HepG2 (cell line): ENCODE data around the gene RUSC1. TPM values are rescaled to one million over a fixed set of nuclear protein-coding genes. Genes with fewer than 3 reads are reported as not detected.

ENCODE experiments used
- ARHGAP35 ChIP-seq: sonication (generic); formaldehyde crosslinking; IDR thresholded peaks from 2 replicates; pipeline ENCODE4 v1.9.0; 2022; ENCODE audit warnings: mild to moderate bottlenecking, inconsistent platforms, moderate library complexity, missing genetic modification reagents, borderline replicate concordance
- ARNT ChIP-seq: fragments of 450-650 bp; IDR thresholded peaks from 2 replicates; pipeline ENCODE4 v1.6.1; 2017
- ISL2 ChIP-seq: sonication (generic); formaldehyde crosslinking; IDR thresholded peaks from 2 replicates; pipeline ENCODE4 v1.5.0; 2020; ENCODE audit warnings: missing genetic modification reagents
- ISX ChIP-seq: sonication (generic); formaldehyde crosslinking; conservative IDR thresholded peaks from 2 replicates; pipeline ENCODE4 v1.5.0; 2020; ENCODE audit warnings: missing genetic modification reagents
- NAIF1 ChIP-seq: sonication (generic); formaldehyde crosslinking; IDR thresholded peaks from 2 replicates; pipeline ENCODE4 v1.5.0; 2020; ENCODE audit warnings: mild to moderate bottlenecking, missing genetic modification reagents, borderline replicate concordance
- ZC3H4 ChIP-seq: sonication (generic); formaldehyde crosslinking; IDR thresholded peaks from 2 replicates; pipeline ENCODE4 v1.4.0; 2020; ENCODE audit warnings: missing genetic modification reagents, borderline replicate concordance
- ZNF552 ChIP-seq: sonication (generic); formaldehyde crosslinking; IDR thresholded peaks from 2 replicates; pipeline ENCODE4 v1.9.0; 2022; ENCODE audit warnings: missing genetic modification reagents, mild to moderate bottlenecking, borderline replicate concordance
- ZSCAN30 ChIP-seq: sonication (generic); formaldehyde crosslinking; IDR thresholded peaks from 2 replicates; pipeline ENCODE4 v1.5.0; 2020; ENCODE audit warnings: mild to moderate bottlenecking, missing genetic modification reagents
- polyA plus RNA-seq, 8 experiments: library from polyadenylated mRNA; depleted of rRNA in 3 of 8; stranded (reverse) in 7 of 8; unstranded in 1 of 8; fragments of >200 nt; fragmentation: Illumina TruSeq in 4 of 8; extraction: Trizol in 4 of 8; gene quantifications; 2 replicates each; pipeline versions ENCODE4 v1.2.1 to v1.2.3, GENCODE V29; 2011 to 2016; ENCODE audit warnings: low read depth in 4 of 8, missing spikeins in 1 of 8, mixed read lengths in 1 of 8; ENCODE audit not compliant: insufficient read depth in 1 of 8
- total RNA-seq, 5 experiments: library from RNA; depleted of rRNA; stranded (reverse); fragments of >200 nt; fragmentation: Illumina TruSeq; extraction: Trizol; gene quantifications; 2 replicates each; pipeline ENCODE4 v1.2.3, GENCODE V29; 2016; ENCODE audit warnings: low read depth in 1 of 5
- TF ChIP-seq, protein P1 (sequence below): sonication (generic); formaldehyde crosslinking; IDR thresholded peaks from 2 replicates; pipeline ENCODE4 v1.5.0; 2020; ENCODE audit warnings: mild to moderate bottlenecking, missing genetic modification reagents
- TF ChIP-seq, protein P2 (sequence below): sonication (generic); formaldehyde crosslinking; IDR thresholded peaks from 2 replicates; pipeline ENCODE4 v1.5.1; 2020; ENCODE audit warnings: mild to moderate bottlenecking, missing genetic modification reagents
- TF ChIP-seq, protein P3 (sequence below): sonication (generic); formaldehyde crosslinking; IDR thresholded peaks from 2 replicates; pipeline ENCODE4 v1.5.0; 2020; ENCODE audit warnings: missing genetic modification reagents
- TF ChIP-seq, protein P4 (sequence below): sonication (generic); formaldehyde crosslinking; IDR thresholded peaks from 2 replicates; pipeline ENCODE4 v1.9.0; 2021; ENCODE audit warnings: mild to moderate bottlenecking, missing genetic modification reagents
- TF ChIP-seq, protein P5 (sequence below): sonication (generic); formaldehyde crosslinking; IDR thresholded peaks from 2 replicates; pipeline ENCODE4 v1.4.0; 2020; ENCODE audit warnings: missing genetic modification reagents, borderline replicate concordance

The RUSC1 gene
- total and polyA plus RNA-seq, 2 of the 13 experiments (the other 11 are each of a cell fraction or from before 2014, with no cell fraction given): 18.7 to 20.4 TPM

DNA sequence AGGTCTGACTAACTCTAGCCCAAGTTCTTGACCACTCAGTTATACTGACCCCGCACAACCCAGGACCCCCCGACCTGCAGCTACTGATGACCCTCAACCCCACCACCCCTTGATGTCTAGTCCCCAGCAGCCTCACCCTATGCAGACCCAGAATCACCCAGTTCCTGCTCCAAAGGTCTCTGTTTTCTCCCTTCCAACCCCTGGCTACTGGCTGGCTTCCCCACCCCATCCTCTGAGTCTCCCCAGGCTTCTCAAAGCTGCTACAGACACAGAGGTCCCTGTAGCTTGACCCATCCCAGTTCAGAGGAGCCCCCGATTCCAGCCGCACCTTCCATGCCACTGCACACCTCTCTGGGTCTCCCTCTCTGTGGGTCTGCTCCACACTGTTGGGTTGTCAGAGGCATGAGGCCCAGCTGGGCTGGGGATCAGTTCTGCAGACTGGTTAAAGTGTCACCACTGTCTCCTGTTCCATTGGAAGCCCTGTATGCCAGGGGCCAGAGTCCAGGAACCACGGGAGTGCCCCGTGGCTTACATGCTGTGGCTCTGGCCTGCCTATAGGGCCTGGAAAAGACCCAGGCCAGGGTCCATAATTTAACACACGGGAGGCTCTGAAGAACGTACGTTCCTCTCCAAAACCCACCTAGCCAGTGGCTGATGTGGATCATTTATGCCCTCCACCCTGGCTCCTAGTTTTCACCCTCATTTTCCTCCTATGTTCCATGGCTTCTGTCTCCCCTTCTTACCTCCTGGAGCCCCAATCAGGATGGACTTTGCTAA lies 20.0 kb upstream of the RUSC1 start (continued):
- TF ChIP-seq, protein P1, sequence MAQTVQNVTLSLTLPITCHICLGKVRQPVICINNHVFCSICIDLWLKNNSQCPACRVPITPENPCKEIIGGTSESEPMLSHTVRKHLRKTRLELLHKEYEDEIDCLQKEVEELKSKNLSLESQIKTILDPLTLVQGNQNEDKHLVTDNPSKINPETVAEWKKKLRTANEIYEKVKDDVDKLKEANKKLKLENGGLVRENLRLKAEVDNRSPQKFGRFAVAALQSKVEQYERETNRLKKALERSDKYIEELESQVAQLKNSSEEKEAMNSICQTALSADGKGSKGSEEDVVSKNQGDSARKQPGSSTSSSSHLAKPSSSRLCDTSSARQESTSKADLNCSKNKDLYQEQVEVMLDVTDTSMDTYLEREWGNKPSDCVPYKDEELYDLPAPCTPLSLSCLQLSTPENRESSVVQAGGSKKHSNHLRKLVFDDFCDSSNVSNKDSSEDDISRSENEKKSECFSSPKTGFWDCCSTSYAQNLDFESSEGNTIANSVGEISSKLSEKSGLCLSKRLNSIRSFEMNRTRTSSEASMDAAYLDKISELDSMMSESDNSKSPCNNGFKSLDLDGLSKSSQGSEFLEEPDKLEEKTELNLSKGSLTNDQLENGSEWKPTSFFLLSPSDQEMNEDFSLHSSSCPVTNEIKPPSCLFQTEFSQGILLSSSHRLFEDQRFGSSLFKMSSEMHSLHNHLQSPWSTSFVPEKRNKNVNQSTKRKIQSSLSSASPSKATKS: no peak
- no peak for TF ChIP-seq ZC3H4 (CRISPR knock-in tag)
- TF ChIP-seq ARNT: no peak
- TF ChIP-seq NAIF1 (CRISPR knock-in tag): no peak
- TF ChIP-seq, protein P2, sequence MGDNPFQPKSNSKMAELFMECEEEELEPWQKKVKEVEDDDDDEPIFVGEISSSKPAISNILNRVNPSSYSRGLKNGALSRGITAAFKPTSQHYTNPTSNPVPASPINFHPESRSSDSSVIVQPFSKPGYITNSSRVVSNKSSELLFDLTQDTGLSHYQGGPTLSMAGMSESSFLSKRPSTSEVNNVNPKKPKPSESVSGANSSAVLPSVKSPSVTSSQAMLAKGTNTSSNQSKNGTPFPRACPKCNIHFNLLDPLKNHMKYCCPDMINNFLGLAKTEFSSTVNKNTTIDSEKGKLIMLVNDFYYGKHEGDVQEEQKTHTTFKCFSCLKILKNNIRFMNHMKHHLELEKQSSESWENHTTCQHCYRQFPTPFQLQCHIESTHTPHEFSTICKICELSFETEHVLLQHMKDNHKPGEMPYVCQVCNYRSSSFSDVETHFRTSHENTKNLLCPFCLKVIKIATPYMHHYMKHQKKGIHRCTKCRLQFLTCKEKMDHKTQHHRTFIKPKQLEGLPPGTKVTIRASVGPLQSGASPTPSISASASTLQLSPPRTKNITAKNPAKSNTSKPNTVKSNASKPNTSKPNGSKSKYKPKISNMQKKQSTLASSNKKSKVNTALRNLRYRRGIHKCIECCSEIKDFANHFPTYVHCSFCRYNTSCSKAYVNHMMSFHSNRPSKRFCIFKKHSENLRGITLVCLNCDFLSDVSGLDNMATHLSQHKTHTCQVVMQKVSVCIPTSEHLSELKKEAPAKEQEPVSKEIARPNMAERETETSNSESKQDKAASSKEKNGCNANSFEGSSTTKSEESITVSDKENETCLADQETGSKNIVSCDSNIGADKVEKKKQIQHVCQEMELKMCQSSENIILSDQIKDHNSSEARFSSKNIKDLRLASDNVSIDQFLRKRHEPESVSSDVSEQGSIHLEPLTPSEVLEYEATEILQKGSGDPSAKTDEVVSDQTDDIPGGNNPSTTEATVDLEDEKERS (CRISPR knock-in tag): no peak
- TF ChIP-seq, protein P3, sequence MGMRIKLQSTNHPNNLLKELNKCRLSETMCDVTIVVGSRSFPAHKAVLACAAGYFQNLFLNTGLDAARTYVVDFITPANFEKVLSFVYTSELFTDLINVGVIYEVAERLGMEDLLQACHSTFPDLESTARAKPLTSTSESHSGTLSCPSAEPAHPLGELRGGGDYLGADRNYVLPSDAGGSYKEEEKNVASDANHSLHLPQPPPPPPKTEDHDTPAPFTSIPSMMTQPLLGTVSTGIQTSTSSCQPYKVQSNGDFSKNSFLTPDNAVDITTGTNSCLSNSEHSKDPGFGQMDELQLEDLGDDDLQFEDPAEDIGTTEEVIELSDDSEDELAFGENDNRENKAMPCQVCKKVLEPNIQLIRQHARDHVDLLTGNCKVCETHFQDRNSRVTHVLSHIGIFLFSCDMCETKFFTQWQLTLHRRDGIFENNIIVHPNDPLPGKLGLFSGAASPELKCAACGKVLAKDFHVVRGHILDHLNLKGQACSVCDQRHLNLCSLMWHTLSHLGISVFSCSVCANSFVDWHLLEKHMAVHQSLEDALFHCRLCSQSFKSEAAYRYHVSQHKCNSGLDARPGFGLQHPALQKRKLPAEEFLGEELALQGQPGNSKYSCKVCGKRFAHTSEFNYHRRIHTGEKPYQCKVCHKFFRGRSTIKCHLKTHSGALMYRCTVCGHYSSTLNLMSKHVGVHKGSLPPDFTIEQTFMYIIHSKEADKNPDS (CRISPR knock-in tag): no peak
- TF ChIP-seq, protein P4, sequence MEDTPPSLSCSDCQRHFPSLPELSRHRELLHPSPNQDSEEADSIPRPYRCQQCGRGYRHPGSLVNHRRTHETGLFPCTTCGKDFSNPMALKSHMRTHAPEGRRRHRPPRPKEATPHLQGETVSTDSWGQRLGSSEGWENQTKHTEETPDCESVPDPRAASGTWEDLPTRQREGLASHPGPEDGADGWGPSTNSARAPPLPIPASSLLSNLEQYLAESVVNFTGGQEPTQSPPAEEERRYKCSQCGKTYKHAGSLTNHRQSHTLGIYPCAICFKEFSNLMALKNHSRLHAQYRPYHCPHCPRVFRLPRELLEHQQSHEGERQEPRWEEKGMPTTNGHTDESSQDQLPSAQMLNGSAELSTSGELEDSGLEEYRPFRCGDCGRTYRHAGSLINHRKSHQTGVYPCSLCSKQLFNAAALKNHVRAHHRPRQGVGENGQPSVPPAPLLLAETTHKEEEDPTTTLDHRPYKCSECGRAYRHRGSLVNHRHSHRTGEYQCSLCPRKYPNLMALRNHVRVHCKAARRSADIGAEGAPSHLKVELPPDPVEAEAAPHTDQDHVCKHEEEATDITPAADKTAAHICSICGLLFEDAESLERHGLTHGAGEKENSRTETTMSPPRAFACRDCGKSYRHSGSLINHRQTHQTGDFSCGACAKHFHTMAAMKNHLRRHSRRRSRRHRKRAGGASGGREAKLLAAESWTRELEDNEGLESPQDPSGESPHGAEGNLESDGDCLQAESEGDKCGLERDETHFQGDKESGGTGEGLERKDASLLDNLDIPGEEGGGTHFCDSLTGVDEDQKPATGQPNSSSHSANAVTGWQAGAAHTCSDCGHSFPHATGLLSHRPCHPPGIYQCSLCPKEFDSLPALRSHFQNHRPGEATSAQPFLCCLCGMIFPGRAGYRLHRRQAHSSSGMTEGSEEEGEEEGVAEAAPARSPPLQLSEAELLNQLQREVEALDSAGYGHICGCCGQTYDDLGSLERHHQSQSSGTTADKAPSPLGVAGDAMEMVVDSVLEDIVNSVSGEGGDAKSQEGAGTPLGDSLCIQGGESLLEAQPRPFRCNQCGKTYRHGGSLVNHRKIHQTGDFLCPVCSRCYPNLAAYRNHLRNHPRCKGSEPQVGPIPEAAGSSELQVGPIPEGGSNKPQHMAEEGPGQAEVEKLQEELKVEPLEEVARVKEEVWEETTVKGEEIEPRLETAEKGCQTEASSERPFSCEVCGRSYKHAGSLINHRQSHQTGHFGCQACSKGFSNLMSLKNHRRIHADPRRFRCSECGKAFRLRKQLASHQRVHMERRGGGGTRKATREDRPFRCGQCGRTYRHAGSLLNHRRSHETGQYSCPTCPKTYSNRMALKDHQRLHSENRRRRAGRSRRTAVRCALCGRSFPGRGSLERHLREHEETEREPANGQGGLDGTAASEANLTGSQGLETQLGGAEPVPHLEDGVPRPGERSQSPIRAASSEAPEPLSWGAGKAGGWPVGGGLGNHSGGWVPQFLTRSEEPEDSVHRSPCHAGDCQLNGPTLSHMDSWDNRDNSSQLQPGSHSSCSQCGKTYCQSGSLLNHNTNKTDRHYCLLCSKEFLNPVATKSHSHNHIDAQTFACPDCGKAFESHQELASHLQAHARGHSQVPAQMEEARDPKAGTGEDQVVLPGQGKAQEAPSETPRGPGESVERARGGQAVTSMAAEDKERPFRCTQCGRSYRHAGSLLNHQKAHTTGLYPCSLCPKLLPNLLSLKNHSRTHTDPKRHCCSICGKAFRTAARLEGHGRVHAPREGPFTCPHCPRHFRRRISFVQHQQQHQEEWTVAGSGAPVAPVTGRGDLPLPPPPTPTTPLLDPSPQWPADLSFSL (CRISPR knock-in tag): no peak
- TF ChIP-seq, protein P5, sequence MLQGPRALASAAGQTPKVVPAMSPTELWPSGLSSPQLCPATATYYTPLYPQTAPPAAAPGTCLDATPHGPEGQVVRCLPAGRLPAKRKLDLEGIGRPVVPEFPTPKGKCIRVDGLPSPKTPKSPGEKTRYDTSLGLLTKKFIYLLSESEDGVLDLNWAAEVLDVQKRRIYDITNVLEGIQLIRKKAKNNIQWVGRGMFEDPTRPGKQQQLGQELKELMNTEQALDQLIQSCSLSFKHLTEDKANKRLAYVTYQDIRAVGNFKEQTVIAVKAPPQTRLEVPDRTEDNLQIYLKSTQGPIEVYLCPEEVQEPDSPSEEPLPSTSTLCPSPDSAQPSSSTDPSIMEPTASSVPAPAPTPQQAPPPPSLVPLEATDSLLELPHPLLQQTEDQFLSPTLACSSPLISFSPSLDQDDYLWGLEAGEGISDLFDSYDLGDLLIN (CRISPR knock-in tag): no peak
- TF ChIP-seq ISL2 (CRISPR knock-in tag): peak; percentile 67; the same call in 1 of the 2 replicates
- TF ChIP-seq ARHGAP35: peak; percentile 47; the same call in 1 of the 2 replicates
- TF ChIP-seq ZSCAN30 (CRISPR knock-in tag): no peak
- TF ChIP-seq ISX (CRISPR knock-in tag): no peak
- TF ChIP-seq ZNF552 (CRISPR knock-in tag): no peak
